Effector CD8-positive, alpha-beta T cell (primary cell): Measurements from ENCODE around the gene CCND2.

Experiments used
- DNase-seq: peaks from one replicate; lab custom pipeline; 2025; lab: John Stamatoyannopoulos, UW

The CCND2 gene

DNA sequence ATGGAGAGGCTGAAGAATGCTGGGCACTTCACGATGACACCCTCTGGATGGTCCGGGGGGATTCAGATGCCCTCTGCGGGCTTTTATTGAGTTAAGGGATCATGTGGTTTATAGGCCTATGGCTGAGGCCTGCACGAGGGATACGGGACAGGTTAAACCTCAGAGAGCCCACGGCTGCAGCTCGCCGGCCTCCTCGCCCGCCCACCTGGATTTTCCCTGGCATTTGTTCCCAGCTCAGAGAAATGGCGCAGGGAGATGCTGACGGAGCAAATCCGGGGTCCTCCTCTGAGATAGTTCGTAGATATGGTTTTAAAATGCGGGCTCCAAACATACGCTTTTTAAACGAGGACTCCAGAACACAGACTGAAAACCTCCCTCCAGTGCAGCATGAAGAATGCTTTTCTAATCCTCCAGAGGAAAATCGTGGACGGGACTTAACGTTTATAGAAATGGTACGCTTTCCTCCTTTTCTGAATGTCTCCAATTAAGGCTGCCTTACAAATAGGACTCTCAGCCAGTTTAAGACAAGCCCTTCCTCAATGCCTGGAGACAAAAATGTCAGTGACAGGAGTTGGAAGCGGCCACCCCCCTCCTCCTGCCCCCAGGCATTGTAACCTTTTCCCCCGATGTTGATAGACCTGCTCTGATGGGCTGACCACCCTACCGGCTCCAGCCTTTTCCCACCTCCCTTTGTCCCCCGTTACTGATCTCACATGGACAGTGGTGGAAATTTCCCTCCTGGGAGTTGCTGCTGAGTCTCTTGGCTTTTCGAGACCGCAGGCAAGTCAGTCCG, 16.6 kb downstream of the CCND2 start:
- DNase-seq: no peak

DNA sequence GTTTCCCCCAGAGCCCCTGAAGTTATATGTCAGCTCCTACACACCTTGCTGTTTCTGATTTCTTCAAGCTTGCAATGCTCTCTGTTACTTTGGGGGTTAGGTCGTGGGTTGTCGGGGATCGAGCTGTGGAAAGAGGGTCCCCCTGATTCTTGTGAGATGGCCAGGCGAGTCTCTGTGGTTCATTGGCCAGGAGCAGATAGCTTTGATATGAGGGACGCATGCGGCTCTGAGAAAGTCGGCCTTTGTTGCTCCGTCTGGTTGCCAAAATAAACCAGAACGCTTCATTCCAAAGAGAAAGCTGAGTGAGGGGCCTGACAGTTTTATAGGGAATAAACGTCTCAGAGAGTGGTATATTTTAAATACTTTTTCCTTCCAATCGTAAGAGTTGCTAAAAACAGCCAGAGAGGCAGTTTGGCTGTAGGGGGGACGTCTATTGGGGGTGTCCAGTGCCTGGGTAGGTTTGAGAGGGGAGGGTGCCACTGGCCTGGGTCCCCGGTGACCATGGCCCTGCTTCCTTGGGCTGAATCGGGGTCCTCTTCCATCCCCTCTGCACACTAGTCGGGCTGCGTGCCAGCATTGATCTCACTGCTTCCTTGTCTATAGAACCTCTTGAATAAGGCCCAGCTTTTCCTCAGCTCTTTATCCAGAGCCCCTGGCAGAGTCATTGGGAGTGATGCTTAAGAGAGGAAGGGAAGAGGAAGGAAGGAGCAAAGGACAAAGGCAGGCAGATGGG, 18.9 kb downstream of the CCND2 start:
- no peak for DNase-seq

DNA sequence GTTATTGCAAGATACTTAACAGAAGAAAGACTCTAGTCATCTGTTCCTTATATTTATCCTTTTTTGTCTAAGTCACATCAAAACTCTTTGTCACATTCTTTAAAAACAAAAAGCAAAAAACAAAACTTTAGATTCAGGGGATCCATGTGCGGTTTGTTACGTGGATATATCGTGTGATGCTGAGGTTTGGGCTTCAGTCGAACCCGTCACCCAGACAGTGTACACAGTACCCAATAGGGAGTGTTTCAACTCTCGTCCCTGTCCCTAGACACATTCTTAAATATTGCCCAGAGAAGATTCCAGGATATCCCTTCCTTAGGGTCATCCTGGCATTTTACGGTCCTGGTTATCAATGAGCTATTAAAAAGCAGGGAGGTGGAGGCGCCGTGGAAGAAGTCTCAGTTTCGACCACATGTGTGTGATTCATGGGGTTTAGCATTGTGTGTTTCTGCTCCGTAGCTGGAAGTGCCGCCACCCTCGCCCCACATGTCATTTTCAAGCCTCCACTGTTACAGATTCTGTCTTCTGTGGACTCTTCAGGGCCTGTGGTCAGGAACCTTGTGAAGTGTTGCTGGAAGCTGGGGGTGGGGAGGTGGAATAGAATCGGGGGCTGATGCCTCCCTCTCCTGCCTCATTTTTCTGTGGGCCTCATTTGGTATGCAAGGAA, 19.9 kb downstream of the CCND2 start:
- no peak for DNase-seq

DNA sequence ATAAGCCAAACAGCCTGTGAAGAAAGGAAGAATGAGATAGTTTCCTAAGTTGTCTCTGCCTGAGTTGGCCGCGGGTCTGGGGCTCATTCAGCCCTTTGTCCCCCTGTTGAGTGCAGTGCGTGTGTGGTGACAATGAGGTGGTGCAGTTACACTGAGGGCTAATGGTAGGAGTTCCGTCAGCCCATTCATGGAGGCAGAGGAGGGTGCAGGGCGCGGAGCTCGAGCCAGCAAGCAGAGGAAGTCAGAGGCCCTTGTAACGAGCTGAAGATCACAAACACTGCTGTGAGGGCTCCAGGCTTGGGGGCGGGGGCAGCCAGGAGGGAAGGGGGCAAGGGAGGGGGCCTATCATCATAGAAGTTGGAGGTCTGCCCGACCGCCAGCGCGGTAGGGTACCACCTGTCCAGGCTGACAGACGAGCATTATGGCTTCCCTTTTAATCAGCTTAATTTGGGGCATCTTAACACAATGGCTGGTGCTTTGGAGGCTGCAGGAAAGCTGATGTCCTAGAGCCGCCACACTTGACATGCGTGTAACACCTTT, 20.5 kb downstream of the CCND2 start:
- DNase-seq: no peak

DNA sequence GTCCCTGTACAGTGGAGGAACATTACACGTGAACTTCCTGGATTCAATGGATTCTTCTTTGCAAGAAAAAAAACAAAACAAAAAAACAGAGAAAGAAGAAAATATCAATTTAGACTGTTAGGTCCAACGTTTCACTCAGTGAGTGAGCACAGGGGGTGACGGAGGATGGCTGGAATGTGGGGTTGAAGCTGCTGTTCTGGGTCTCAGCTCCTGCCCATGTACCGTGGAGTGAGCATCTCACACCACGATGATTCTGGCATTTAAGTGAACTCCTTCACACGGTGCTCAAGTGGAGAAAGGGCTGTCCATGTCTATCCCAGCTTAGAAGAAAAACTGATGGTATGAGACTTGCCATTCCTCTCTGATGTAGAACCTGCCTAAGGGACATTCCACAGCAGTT, 23.2 kb downstream of the CCND2 start:
- no peak for DNase-seq

DNA sequence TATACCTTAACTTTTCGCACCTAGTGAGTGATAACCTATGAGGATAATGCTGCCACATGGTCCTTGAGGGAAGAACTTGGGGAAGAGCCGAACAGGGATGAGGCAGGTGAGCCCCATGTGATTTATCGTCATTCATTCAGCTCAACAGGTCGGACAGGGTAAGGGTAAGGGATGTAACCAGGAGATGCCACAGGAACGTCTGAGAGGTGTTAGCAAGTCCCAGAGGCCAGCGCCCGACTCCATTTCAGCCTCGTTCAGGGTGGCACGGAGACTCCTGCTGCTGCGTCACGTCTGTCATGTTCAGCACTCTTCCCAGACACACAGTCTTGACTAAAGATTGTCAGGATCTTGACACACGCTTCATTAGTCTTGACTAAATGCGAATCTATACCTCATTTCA, 24.1 kb downstream of the CCND2 start:
- no peak for DNase-seq

DNA sequence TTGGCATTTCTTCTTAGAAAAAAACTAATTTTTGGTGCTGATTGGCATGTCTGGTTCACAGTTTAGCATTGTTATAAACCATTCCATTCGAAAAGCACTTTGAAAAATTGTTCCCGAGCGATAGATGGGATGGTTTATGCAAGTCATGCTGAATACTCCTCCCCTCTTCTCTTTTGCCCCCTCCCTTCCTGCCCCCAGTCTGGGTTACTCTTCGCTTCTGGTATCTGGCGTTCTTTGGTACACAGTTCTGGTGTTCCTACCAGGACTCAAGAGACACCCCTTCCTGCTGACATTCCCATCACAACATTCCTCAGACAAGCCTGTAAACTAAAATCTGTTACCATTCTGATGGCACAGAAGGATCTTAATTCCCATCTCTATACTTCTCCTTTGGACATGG, 27.3 kb downstream of the CCND2 start:
- no peak for DNase-seq

DNA sequence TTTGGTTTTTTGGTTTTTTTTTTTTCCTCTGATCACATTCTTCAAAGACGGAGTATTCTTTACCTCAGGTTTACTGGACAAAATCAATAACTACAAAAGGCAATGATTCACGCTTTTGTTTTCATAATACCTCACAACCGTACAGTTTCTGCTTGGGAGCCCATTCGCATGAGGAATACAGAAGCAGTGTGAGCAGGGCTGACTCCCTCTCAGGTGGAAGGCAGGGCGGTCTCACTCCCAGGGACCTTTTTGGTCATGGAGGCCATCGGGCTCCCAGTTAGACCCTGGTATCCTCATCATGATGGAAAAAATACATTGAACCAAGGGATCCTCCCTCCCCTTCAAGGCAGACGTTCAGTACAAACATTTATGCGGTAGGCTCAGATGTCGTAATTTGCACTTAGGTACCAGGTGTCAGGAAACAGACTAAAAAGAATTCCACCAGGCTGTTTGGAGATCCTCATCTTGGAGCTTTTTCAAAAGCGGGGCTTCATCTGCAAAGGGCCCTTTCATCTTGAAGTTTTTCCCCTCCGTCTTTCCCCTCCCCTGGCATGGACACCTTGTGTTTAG, 28.5 kb downstream of the CCND2 start:
- no peak for DNase-seq

DNA sequence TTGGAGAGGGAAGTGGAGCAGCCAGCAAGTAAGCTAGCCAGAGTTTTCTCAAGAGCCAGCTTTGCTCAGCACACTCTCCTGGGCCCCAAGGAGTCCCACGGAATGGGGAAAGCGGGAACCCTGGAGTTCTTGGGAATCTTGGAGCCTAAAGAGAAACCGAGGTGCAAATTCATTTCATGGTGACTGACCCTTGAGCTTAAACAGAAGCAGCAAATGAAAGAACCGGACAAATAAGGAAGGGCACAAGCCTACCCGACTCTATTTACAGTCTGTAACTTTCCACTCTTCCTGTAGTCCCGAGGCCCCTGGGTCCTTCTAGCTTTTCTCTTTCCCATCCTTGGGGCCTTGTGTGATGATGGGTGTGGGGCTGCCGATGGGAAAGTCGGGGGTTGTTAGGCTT, 29.3 kb downstream of the CCND2 start:
- no peak for DNase-seq

DNA sequence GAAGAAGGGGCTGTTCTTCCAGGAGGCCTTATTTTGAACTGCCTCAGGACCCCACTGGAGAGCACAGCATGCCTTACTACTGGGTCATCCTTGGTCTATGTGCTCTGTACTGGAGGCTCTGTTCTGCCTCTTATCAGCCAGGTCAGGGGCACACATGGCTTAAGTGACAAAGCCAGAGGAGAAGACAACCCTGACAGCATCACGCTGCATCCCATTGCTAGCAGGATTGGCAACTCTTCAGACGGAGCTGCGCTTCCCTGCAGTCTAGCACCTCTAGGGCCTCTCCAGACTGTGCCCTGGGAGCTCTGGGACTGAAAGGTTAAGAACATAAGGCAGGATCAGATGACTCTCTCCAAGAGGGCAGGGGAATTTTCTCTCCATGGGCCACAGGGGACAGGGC, 30.2 kb downstream of the CCND2 start:
- no peak for DNase-seq

DNA sequence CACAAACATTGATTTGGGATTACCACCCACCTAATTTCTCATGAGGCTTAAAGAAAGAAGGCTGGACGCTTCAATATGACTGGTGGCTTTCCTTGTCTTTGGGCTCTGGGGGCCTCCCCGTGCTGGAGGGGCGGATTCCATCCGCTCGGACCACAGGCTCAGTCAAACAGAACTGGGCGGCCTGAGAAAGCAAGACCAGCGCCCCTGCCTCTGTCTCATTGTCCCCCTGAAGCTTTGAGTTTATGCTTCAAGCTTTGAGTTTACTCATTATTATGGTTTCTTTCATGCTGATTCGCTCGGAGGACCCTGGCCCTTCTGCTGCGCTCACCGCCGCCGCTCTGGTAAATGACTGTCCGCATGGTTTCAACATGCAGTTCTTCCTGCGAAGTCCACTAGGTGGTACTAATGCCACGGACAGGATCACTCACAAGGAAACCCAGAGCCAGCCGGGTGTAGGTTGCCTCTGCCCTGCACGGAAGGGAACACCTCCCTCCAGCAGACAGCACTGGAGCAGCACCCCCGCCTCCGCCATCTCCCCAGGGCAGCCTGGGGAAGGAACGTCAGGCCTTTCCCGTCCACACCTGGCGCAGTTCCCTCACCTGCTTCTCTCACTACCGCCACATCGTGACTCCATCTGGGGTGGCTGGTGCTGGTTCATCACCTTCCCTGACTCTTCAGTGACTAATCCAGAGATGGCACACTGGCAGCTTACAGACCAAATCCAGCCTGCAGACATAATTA, 34.2 kb downstream of the CCND2 start:
- DNase-seq: no peak

DNA sequence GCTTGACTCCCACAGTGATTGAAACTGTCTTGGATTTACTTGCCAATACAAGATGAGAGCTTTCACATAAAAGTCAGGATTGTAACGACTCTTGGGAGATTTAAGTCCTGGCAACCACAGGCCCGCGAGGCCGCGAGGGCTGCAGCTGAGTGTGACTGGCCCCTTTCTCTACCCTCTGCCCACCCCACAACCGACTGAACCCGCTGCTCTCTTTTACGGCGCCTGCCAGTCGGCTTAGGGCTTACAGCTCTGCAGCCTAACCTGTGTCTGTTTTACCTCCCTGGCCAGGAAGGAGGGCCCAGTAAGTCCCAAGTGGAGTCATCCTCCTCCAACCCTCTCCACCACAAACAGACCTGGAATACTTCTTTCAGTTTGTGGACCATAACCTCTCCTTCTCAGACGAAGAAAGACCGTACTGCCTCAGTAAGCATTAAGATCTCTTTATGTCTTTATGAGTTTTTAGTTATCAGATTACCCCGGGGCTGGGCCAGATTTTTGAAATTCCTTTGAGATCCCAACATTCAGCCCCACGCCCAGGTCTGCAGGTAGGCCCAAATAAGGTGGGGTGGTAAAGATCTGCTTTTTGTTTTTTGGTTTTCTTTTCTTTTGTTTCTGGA, 34.9 kb downstream of the CCND2 start:
- no peak for DNase-seq

DNA sequence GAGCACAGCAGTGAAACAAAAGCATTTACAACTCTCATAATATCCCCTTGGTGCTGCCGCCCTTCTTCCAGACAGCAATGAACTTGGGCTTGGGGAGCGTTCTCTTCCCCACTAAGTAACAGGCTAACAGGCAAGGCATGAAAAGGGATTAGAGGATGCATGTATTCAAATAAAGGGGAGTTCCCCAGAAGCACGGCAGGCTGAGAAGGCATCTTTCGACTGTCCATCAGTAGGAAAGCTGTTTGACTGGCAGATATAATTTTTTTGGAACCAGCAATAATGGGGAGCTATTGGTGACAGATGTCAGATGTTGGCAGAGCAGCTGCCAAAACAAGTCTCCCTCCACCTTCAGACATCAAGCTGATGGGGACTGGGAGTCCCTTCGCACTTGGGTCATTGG, 38.2 kb downstream of the CCND2 start:
- no peak for DNase-seq

DNA sequence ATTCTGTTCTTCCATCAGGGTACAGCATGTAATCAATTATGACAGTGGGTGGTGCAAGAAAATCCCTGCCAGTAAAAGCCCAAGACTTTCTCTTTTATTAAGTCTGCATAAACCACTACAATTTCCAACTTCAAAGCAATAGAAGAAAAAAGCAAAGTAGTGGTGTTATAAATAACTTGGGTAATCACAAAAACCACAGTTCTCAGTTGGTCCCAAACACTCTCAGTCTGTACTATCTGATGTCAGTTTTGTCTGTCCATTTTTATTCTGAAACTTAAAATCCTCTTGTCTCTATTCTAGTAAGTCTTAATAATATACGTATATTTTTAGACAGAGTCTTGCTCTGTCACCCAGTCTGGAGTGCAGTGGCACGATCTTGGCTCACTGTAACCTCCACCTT, 38.7 kb downstream of the CCND2 start:
- no peak for DNase-seq

DNA sequence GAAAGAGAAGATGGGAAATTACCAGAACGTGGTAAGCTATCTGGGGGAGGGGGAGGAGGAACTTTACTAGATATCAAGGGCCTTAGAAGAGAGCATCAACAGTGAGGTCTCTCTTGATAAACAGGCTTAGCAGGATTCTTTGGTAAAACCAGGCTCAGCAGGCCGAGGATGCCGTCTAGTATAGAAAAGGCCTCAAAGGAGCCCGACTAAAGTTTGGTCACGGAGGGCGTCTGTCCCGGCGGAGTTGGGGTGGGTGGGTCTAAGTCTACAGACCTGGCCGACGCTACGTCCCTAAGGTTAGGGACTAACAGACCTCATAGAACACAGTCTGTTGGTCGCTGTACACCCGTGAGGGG, 46.9 kb downstream of the CCND2 start:
- DNase-seq: no peak

DNA sequence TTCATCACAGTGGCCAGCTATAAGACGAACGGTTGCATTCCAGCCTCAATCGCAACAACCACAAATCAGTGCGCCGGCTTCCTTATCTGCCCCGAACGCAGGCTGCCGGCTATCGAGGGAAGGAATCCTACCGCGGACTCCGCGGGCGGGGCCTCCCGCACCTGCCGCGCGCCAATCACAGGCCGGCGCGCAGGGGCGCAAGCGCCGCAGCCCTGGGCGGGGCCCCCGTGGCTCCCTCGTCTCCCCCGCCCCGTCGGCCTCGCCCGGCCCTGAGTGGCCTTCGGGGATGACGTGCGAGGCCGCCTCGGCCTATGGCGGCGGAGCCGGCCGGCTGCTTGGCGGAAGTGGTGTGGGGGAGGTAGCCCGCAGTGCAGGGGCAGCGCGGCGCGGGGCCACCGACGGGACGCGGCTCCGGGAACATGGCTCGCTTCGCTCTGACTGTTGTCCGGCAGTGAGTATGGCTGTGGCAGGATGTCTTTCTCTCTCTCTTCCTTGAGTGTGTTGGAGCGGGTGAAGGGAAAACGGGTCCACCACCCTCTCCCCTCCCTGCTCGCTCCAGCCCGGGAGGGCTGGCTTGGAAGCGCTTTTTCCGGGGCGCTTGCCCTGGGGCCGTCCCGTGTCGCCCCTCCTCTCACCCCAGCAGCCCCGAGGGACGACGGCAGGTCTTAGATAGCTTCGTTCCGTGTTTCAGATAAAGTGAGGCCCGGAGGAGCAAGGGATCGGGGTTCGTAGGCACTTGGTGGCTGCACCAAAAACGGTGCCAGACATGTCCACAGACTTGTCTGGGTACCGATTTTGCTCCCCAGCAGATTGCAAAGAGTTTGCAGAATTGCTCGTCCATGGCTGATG, 47.5 kb downstream of the CCND2 start, which contains the start of gene TIGAR:
TSS of gene TIGAR (plus strand) at position 361 of the 849 bp plus-strand sequence. CDS start at position 420, 59 bp downstream.
- DNase-seq: peak; percentile 85

DNA sequence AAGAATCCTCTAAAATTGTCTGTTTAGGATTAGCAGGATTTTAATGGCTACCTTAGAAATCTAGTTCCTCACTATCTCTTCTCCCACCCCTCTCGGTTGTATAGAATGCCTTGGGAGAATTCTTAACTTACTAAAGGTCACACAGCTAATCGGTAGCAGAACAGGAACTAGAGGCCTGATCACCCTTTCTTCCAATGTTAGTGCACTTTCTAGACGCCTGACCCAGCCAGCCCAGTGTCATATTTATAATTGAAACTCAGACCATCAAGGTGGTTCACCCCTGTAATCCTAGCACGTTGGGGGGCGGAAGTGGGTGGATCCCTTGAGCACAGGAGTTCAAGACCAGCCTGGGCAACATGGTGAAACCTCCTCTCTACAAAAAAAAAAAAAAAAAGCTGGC, 49.2 kb downstream of the CCND2 start:
- DNase-seq: no peak
